Neural progenitor cell (in vitro differentiated cells): ENCODE results near the gene MRTFB. TPM values are rescaled to one million over a fixed set of nuclear protein-coding genes. Genes with fewer than 3 reads are reported as not detected.

ENCODE experiments used
- DNase-seq: peaks from one replicate; pipeline ENCODE4 v3.0.0-alpha.2; 2016; ENCODE audit warnings: low spot score
- H2AFZ ChIP-seq: fragments of 200-600 bp; sonication (generic); replicated peaks from 2 replicates; pipeline ENCODE4 v1.6.1; 2016; ENCODE audit warnings: antibody characterized with exemption
- H3F3A ChIP-seq: fragments of 200-600 bp; sonication (generic); 2 replicates; pipeline ENCODE4 v1.6.1; 2016; ENCODE audit warnings: antibody characterized with exemption, low read depth
- H3K27ac ChIP-seq: fragments of 200-600 bp; sonication (generic); 2 replicates; pipeline ENCODE4 v1.5.1; 2016; ENCODE audit warnings: mild to moderate bottlenecking
- H3K27me3 ChIP-seq: fragments of 200-600 bp; sonication (generic); 2 replicates; pipeline ENCODE4 v1.6.1; 2016; ENCODE audit warnings: mild to moderate bottlenecking, moderate library complexity
- H3K36me3 ChIP-seq: fragments of 200-600 bp; sonication (generic); 2 replicates; pipeline ENCODE4 v1.5.1; 2016
- H3K4me1 ChIP-seq: fragments of 200-600 bp; sonication (generic); 2 replicates; pipeline ENCODE4 v1.6.1; 2016; ENCODE audit warnings: mixed run types
- H3K4me2 ChIP-seq: fragments of 200-600 bp; sonication (generic); 2 replicates; pipeline ENCODE4 v1.6.1; 2016
- H3K4me3 ChIP-seq: fragments of 200-600 bp; sonication (generic); 2 replicates; pipeline ENCODE4 v1.5.1; 2016
- H3K79me2 ChIP-seq: fragments of 200-600 bp; sonication (generic); 2 replicates; pipeline ENCODE4 v1.6.1; 2016; ENCODE audit warnings: low read depth
- H3K9ac ChIP-seq: fragments of 200-600 bp; sonication (generic); 2 replicates; pipeline ENCODE4 v1.6.1; 2016
- H3K9me3 ChIP-seq: fragments of 200-600 bp; sonication (generic); 2 replicates; pipeline ENCODE4 v1.5.1; 2016; ENCODE audit warnings: low read depth
- H4K20me1 ChIP-seq: fragments of 200-600 bp; sonication (generic); 2 replicates; pipeline ENCODE4 v1.6.1; 2016; ENCODE audit warnings: low read depth
- H3K27ac Mint-ChIP-seq: 3 replicates; pipeline ENCODE4 v1.8.0; 2021; ENCODE audit warnings: mixed read lengths
- H3K27me3 Mint-ChIP-seq: 2 replicates; pipeline ENCODE4 v1.8.0; 2022; ENCODE audit warnings: low read depth, mild to moderate bottlenecking, inconsistent platforms, moderate library complexity, mixed read lengths; ENCODE audit not compliant: insufficient read depth
- H3K36me3 Mint-ChIP-seq: 3 replicates; pipeline ENCODE4 v1.8.0; 2021; ENCODE audit warnings: mixed read lengths
- H3K4me1 Mint-ChIP-seq: 3 replicates; pipeline ENCODE4 v1.8.0; 2021; ENCODE audit warnings: mixed read lengths
- H3K4me3 Mint-ChIP-seq: 3 replicates; pipeline ENCODE4 v1.8.0; 2021; ENCODE audit warnings: mild to moderate bottlenecking, moderate library complexity, mixed read lengths
- H3K9me3 Mint-ChIP-seq: 3 replicates; pipeline ENCODE4 v1.8.0; 2020; ENCODE audit warnings: mixed read lengths
- EZH2 ChIP-seq: fragments of 200-600 bp; sonication (generic); IDR thresholded peaks from 2 replicates; pipeline ENCODE4 v1.6.1; 2017; ENCODE audit warnings: antibody characterized with exemption, mild to moderate bottlenecking, moderate library complexity
- EZH2phosphoT487 ChIP-seq: fragments of 200-600 bp; sonication (generic); IDR thresholded peaks from 2 replicates; pipeline ENCODE4 v1.6.1; 2017; ENCODE audit warnings: antibody characterized with exemption
- total RNA-seq: library from RNA; depleted of rRNA; stranded (reverse); fragments of >200 nt; gene quantifications from 2 replicates; pipeline ENCODE4 v1.2.3, GENCODE V29; 2015; ENCODE audit warnings: low replicate concordance
- TF ChIP-seq, protein P1 (sequence below): fragments of 200-600 bp; sonication (generic); IDR thresholded peaks from 2 replicates; pipeline ENCODE4 v1.5.1; 2017; ENCODE audit warnings: antibody characterized with exemption, mild to moderate bottlenecking

The MRTFB gene
- total RNA-seq, 1 donor from 2014 or later, result 26.8 TPM

DNA sequence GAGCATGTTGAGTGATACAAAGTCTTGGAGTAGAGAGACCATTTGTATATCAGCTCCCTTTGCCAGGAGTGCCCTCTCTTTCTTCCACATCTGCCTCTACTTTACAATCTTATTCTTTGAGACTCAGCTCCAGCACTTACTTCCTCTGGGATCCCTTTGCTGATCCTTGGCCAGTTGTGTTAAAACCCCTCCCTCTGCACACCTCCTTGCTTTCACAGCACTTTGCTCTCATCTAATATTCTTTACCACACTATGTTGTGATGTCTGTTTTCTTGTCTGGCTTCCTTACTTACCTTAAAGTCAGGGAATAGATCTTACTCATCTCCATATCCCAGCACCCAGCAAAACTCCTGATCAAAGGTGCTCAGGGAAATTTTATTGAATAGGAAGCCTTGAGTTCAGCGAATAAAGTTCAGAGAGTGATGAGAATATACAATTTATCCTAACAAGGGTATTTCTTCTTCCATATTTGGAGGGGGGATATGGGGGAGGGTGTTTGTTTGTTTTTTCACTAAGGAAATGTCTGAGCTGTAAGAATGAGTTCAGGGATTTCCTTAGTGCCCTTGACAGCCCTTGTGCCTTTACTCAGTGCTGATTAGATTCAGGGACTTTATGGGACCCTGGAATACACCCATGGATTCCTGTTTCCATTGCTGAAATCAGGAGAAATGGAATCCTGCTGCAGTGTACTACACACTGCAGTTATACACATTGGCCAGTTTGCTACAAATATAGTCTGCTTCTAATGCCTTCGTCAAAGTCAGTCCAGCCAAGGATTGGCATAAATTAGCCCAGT is 32.0 kb downstream of the MRTFB start:
- no peak overlapping the region for H3K9ac ChIP-seq
- H3K79me2 ChIP-seq, result peaks cover 97% of the 10 kb centered on the region
- H3K27me3 Mint-ChIP-seq, result no peaks in the 10 kb centered on the region
- H4K20me1 ChIP-seq, result peaks cover 67% of the 10 kb centered on the region
- H3K36me3 Mint-ChIP-seq, result peaks cover 13% of the 10 kb centered on the region
- H3K9me3 Mint-ChIP-seq, result peaks cover 14% of the 10 kb centered on the region
- H3K36me3 ChIP-seq, result no peaks in the 10 kb centered on the region
- no peak overlapping the region for H3K27ac Mint-ChIP-seq
- H3K4me1 ChIP-seq, result peaks cover 12% of the 10 kb centered on the region
- no peaks in the 10 kb centered on the region for H3K9me3 ChIP-seq
- no peak overlapping the region for H2AFZ ChIP-seq
- H3F3A ChIP-seq, result no peaks in the 10 kb centered on the region
- H3K27ac ChIP-seq, result no peak overlapping the region
- no peaks in the 10 kb centered on the region for H3K27me3 ChIP-seq
- no peak for TF ChIP-seq EZH2phosphoT487
- TF ChIP-seq, protein P1, sequence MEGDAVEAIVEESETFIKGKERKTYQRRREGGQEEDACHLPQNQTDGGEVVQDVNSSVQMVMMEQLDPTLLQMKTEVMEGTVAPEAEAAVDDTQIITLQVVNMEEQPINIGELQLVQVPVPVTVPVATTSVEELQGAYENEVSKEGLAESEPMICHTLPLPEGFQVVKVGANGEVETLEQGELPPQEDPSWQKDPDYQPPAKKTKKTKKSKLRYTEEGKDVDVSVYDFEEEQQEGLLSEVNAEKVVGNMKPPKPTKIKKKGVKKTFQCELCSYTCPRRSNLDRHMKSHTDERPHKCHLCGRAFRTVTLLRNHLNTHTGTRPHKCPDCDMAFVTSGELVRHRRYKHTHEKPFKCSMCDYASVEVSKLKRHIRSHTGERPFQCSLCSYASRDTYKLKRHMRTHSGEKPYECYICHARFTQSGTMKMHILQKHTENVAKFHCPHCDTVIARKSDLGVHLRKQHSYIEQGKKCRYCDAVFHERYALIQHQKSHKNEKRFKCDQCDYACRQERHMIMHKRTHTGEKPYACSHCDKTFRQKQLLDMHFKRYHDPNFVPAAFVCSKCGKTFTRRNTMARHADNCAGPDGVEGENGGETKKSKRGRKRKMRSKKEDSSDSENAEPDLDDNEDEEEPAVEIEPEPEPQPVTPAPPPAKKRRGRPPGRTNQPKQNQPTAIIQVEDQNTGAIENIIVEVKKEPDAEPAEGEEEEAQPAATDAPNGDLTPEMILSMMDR, result no peak
- TF ChIP-seq EZH2, result no peak
- no peak overlapping the region for H3K4me3 ChIP-seq
- H3K4me2 ChIP-seq, result no peak overlapping the region
- H3K4me1 Mint-ChIP-seq, result peaks cover 3% of the 10 kb centered on the region
- no peak for DNase-seq
- H3K4me3 Mint-ChIP-seq, result no peak overlapping the region

DNA sequence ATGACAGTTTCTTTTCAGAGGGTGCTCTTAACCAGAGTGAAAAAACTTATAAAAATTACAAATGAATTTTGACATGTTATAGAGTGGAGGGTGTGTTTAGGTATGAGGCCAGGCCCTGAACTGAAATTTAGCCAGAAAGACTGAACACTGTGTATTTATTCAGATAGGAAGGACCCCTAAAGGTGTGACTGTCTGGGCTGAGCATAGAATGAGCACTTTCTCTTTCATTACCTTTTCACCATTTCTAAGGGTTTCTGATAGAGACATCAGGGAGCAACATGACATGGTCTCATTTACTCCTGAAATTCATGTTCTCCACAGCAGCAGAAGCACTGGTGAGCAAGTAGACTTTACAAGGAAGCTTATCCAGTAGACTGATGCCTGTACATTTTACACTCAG is 32.9 kb downstream of the MRTFB start:
- no peaks in the 10 kb centered on the region for H3K27me3 ChIP-seq
- no peak overlapping the region for H3K4me2 ChIP-seq
- peaks cover 75% of the 10 kb centered on the region for H4K20me1 ChIP-seq
- peaks cover 9% of the 10 kb centered on the region for H3K4me1 ChIP-seq
- no peak for DNase-seq
- Mint-ChIP-seq H3K27me3 (no peaks in the 10 kb centered on the region), H3K27ac (no peak overlapping the region), H3K4me3 (no peak overlapping the region), H3K9me3 (peaks cover 12% of the 10 kb centered on the region), H3K4me1 (peaks cover 3% of the 10 kb centered on the region), H3K36me3 (peaks cover 13% of the 10 kb centered on the region)
- H3K79me2 ChIP-seq, result peaks cover 97% of the 10 kb centered on the region
- H3K4me3 ChIP-seq, result no peak overlapping the region
- no peak for TF ChIP-seq EZH2
- no peak for TF ChIP-seq EZH2phosphoT487
- TF ChIP-seq, protein P1, result no peak
- H3K9ac ChIP-seq, result no peak overlapping the region
- H2AFZ ChIP-seq, result no peak overlapping the region
- no peaks in the 10 kb centered on the region for H3F3A ChIP-seq
- H3K9me3 ChIP-seq, result no peaks in the 10 kb centered on the region
- H3K36me3 ChIP-seq, result no peaks in the 10 kb centered on the region
- no peak overlapping the region for H3K27ac ChIP-seq

DNA sequence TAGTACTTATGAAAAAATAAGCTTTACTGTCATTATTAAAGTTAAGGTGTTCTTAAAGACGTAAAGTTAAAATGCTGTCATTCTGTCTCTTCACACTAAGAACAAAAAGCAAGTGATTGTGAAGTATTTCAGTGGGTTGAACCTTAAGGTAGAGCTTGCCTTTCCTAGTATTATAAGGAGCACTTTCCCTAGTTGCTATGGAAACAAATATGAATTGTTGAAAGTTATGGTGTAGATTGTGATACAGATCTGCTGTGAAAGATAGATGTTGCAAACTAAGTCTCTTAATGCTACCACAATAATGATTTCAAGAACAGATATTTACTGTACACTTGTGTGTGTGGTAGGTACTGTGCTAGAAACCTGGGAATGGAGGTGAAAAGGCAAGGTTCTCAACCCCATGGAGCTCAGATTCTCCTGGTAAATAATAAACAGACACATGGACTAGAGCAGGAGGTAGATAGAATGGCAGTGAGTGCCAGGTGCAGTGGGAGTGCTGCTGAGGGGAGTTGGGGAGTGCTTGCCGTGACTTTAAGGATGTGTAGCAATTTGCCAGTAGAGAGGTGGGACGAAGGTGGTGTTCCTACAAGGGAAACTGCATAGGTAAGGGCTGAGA is 34.7 kb downstream of the MRTFB start:
- H3K4me3 Mint-ChIP-seq, result no peak overlapping the region
- peaks cover 11% of the 10 kb centered on the region for H3K4me1 Mint-ChIP-seq
- no peak overlapping the region for H3K9ac ChIP-seq
- no peaks in the 10 kb centered on the region for H3K27me3 ChIP-seq
- no peak overlapping the region for H2AFZ ChIP-seq
- H3K27me3 Mint-ChIP-seq, result no peaks in the 10 kb centered on the region
- peaks cover 96% of the 10 kb centered on the region for H3K79me2 ChIP-seq
- no peak for DNase-seq
- H3K36me3 Mint-ChIP-seq, result peaks cover 7% of the 10 kb centered on the region
- H3K4me3 ChIP-seq, result no peak overlapping the region
- peaks cover 89% of the 10 kb centered on the region for H4K20me1 ChIP-seq
- peaks cover 17% of the 10 kb centered on the region for H3K4me1 ChIP-seq
- H3K27ac Mint-ChIP-seq, result no peak overlapping the region
- H3K36me3 ChIP-seq, result no peaks in the 10 kb centered on the region
- H3F3A ChIP-seq, result no peaks in the 10 kb centered on the region
- H3K4me2 ChIP-seq, result no peak overlapping the region
- no peaks in the 10 kb centered on the region for H3K9me3 ChIP-seq
- peaks cover 2% of the 10 kb centered on the region for H3K9me3 Mint-ChIP-seq
- no peak overlapping the region for H3K27ac ChIP-seq
- TF ChIP-seq EZH2phosphoT487 (no peak), EZH2 (no peak)
- TF ChIP-seq, protein P1, result no peak
